ENCODE data around the gene RBFOX2. TPM values are rescaled to one million over a fixed set of nuclear protein-coding genes. Genes with fewer than 3 reads are reported as not detected.
"Not testable (repeated sequence)": the region's sequence is repeated elsewhere in the genome, so short reads cannot be mapped to it uniquely, and the experiment has no call there.

The RBFOX2 gene
- polyA plus RNA-seq, 3 donors: 123 to 136 (median 132) TPM

GRCh38 chr22:36012332-36012731, 16.3 kb downstream of the RBFOX2 start:
- no peak for DNase-seq (ENCODE audit: low read depth in 3 of 3, low spot score in 2 of 3)

GRCh38 chr22:36010882-36011281, 17.7 kb downstream of the RBFOX2 start:
- no peak for DNase-seq (ENCODE audit: low read depth in 3 of 3, low spot score in 2 of 3)

DNA sequence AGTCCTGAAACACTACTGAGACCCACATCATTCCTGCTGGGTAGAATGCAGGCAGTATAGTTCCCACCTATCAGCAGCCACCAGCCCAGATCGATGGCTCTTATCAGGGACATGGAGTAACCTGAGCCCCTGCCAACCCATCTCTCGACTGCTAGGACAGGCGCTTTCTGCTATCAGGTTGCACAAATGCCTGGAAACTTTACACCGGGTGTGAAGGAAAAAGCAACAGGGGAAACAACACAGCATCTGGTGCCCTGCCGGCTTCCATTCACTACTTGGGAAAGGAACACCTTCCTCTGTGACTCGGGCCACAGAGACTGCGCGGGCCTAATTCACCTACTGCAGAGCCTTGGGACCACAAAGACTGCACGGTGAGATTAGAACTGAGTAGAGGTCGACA, 18.5 kb downstream of the RBFOX2 start:
- no peak for DNase-seq (ENCODE audit: low read depth in 3 of 3, low spot score in 2 of 3)

DNA sequence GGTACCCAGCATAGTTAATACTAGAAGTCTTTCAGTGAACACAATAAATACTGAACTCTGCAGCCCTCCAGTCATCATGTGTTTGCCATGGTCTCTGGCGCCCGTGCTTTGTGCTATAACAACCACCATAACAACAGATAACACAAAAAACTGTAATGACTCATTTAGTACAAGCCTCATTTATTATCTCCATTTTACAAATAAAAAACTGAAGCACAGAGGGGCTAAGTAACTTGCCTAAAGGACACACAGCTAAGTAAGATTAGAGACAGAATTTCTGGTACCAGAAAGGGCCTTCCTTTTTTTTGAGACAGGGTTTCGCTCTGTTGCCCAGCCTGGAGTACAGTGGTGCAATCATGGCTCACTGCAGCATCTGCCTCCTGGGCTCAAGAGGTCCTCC, 19.5 kb downstream of the RBFOX2 start:
- no peak for DNase-seq (ENCODE audit: low read depth in 3 of 3, low spot score in 2 of 3)

GRCh38 chr22:36008565-36008964, 20.1 kb downstream of the RBFOX2 start:
- DNase-seq (ENCODE audit: low read depth in 3 of 3, low spot score in 2 of 3): no peak

DNA sequence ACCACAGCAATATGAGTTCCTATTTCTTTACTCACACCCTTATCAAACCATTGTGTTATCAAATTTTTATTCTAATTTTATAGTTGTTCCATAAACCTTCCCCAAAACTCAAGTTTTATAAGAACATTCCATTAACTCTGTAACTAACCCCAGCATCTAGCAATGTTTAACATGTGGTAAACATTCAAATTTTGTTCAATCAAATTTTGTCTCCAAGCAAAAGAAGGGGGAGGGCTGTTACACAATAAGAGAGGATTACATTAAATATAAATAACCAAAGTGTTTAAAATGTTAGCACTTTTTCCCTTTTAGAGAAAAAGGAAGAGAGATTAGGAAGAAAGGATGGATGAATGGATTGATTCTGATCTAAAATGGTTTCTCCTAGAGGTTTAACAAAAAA, 20.5 kb downstream of the RBFOX2 start:
- no peak for DNase-seq (ENCODE audit: low read depth in 3 of 3, low spot score in 2 of 3)

GRCh38 chr22:36003972-36004674, 24.5 kb downstream of the RBFOX2 start:
- no peak for DNase-seq (ENCODE audit: low read depth in 3 of 3, low spot score in 2 of 3)

- DNase-seq (ENCODE audit: low read depth in 3 of 3, low spot score in 2 of 3): no peak
Observed at GRCh38 chr22:36002718-36003260, 25.8 kb downstream of the RBFOX2 start.

DNA sequence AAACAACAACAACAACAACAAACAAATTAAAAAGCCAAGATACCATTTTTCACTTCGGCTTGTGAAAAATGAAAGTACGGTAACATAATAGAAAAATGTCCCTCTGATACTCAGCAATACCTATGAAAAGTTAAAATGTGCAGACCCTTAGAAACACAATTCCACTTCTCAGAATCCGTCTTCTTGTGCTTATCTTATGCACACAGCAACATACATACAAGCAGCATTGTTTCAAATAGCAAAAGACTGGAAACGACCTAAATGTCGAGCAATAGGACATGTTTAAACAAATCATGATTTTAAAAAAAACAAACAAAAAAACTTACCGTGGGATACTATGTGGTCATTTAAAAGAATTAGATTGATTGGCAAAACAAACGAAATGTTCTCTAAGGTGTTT, 26.5 kb downstream of the RBFOX2 start:
- no peak for DNase-seq (ENCODE audit: low read depth in 3 of 3, low spot score in 2 of 3)

DNA sequence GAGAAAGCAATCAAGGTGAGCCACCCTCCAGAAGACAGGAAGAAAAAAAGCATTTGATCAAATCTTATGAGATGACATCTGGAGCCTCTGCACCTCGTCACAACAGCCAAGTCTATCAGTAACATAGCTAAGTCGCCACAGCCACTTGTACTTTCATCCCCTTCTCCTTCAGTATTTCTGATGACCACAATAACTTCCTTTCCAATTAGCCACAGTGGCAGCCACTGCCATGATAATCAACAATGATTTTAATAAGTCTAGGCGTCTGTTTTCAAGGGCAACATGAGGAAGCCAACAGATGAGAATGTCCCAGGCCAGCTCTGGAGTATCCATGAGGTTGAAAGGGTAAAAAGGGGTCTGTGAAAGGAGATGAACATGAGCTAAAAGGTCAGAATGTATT, 29.9 kb downstream of the RBFOX2 start:
- DNase-seq (ENCODE audit: low read depth in 3 of 3, low spot score in 2 of 3): no peak

- DNase-seq (ENCODE audit: low read depth in 3 of 3, low spot score in 2 of 3): no peak
Observed at GRCh38 chr22:35997438-35997837, 31.2 kb downstream of the RBFOX2 start.

- no peak for DNase-seq (ENCODE audit: low read depth in 3 of 3, low spot score in 2 of 3)
Observed at GRCh38 chr22:35996596-35996995, 32.0 kb downstream of the RBFOX2 start.

GRCh38 chr22:35995772-35996171, 32.9 kb downstream of the RBFOX2 start:
- DNase-seq (ENCODE audit: low read depth in 3 of 3, low spot score in 2 of 3): peak; percentile 75 to 84 (median 77)

DNA sequence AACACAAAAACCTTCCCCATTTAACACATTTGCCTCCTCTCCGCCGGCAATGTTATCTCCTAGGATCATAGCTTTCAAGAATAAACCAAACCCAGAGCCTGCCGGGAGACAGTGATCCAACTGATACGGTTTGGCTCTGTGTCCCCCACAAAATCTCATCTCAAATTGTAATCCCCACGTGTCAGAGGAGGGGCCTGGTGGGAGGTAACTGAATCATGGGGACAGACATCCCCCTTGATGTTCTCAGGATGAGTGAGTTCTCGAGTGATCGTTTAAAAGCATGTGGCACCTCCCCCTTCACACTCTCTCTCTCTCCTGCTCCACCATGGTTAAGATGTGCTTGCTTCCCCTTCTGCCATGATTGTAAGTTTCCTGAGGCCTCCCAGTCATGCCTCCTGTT, 33.3 kb downstream of the RBFOX2 start:
- DNase-seq (ENCODE audit: low read depth in 3 of 3, low spot score in 2 of 3): no peak

GRCh38 chr22:35993727-35994126, 34.9 kb downstream of the RBFOX2 start:
- not testable (repeated sequence) for DNase-seq (ENCODE audit: low read depth in 3 of 3, low spot score in 2 of 3)

- DNase-seq (ENCODE audit: low read depth in 3 of 3, low spot score in 2 of 3): no peak
Observed at GRCh38 chr22:35993048-35993714, 35.4 kb downstream of the RBFOX2 start.

DNA sequence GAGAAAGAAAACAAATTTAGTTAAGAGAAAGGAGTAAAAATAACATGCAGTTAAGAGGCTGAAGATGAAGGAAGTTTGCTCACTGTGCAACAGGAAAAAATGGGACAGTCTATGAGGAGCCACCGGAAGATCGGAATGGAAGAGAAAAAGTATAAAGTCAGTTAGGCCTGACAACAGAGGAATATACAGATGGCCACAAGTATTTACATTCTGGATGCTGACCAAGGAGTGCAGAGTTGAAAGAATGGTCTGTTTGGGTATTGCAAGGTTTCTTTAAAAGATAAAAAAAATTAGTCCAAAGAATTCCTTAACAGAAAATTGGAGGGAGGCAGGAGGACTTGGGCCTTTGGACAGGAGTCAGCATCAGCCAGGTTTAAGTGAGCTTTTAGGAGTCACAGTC, 37.5 kb downstream of the RBFOX2 start:
- no peak for DNase-seq (ENCODE audit: low read depth in 3 of 3, low spot score in 2 of 3)

DNA sequence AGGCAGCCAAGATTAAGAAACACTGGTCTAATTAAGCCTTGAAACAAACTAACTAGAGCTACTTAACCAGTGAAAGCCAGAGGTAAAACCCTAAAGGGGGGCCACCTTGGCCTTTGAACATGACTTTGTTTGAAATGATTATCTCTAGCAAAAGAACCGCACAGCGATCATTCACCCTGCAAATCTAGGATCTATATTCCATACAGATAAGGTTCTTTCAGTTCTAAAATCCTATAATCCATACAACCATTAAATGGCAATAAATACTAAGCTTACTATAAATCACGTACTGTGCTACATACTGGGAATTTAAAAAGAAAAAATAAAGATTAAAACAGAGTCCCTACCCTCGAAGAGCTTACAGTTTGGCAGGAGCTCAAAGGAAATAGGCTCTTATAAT, 40.6 kb downstream of the RBFOX2 start:
- no peak for DNase-seq (ENCODE audit: low read depth in 3 of 3, low spot score in 2 of 3)

GRCh38 chr22:35987487-35987886, 41.1 kb downstream of the RBFOX2 start:
- DNase-seq (ENCODE audit: low read depth in 3 of 3, low spot score in 2 of 3): no peak

- DNase-seq (ENCODE audit: low read depth in 3 of 3, low spot score in 2 of 3): no peak
Observed at GRCh38 chr22:35986088-35986487, 42.5 kb downstream of the RBFOX2 start.

- DNase-seq (ENCODE audit: low read depth in 3 of 3, low spot score in 2 of 3): no peak
Observed at GRCh38 chr22:35985371-35985770, 43.3 kb downstream of the RBFOX2 start.
